ENCODE data around the gene SDR42E1.

Gene SDR42E1

GRCh38 chr16:82011199-82011641, at the start of gene SDR42E1:
Gene SDR42E1 (minus strand): TSS chr16:82011470. CDS start chr16:82000858, 10,612 bp downstream.
- DNase-seq (ENCODE audit: low read depth), result peak; percentile 45

DNA sequence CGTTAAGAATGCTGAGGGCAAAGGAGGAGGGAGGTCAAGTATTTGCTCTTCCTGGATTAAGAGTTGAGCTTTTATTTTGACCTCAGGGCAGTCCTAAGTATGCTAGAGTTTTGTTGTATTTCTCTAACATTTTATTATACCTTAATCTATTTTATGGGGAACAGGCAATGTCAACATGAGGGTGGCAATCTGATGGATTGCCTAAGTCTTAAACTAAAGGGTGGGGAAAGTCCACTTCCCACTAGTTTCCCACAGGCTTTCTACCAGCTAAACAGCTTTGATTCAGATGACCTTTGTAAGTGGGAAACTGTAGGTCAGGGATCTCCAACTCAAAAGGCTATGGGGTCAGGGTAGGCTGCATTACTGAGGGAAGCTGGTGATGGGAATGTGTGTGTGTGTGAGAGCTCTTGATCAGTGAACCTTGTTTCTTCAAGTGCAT, 48.7 kb upstream of the SDR42E1 start:
- DNase-seq (ENCODE audit: low read depth), result no peak

DNA sequence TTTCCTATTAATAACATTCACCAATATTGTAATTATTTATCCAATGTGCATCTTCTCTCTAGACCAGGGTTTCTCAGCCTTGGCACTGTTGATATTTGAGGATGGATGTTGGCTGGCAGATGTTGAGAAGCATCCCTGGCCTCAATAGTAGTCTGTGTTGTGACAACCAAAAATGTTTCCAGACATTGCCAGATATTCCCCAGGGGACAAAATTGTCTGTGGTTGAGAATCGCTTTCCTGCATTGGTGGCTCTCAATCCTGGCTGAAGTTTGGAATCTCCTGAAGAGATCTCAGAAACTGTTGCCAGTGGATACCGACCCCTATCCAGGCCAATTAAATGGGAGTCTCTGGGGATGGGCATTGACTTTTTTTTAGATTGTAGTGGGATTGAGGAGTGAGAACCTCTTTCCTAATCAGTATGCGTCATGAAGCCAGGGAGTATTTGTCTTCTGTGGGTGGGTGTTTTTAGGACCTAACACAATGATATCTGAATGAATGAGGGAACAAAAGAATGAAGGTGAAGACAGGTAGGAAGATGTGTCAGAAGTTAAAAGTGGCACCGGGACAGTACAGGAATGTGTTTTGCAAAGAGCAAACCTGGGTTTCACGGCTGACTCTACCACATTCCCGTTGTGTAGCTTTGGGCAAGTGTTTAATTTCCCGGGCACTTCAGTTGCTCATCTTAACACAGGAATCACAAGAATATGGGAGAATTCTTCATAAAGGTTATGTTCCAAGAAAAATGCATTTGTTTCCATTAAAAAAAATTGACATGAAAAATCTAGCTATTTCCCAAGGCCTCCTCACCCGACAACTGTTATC, 48.1 kb upstream of the SDR42E1 start:
- DNase-seq (ENCODE audit: low read depth), result no peak

- DNase-seq (ENCODE audit: low read depth), result no peak
These were observed 45.3 kb upstream of the SDR42E1 start for GRCh38 chr16:82056550-82056896.

DNA sequence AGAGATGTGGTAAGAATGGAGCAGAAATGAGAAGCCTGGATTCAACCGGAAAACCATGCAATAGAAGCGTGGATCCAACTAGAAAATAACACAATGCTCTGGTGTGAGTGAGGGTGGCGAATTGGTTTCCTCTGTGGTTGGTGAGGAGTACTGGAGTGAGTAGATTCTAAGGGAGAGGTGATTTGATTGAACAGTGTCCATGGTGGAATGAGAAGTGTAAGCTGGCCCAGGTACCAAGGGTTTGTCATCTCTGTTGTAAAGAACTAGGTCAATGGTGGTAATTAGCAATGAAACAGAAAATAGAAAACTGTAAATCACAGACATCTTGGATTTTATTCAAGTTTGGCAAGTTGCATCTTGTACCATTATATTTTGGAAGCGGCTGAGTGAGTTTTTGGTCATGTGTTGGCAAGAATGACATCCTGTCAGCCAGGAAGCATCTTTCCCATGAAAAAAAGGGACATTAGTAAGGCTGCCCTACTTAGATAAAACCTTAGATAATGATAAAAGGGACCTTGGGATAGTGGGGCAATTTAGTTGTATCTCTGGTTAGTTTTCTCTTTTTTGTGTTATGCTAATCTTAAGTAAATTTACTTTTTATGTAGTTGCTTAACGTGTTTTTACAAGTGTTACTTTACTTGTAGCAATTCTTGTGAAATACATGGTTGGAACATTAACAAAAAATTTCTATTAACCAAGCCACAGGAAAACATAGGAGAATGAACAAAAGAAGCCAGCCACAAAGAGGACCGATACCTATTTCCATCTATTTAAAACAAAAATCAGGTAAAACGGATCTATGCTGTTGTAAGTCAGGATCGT, 44.7 kb upstream of the SDR42E1 start:
- no peak for DNase-seq (ENCODE audit: low read depth)

DNA sequence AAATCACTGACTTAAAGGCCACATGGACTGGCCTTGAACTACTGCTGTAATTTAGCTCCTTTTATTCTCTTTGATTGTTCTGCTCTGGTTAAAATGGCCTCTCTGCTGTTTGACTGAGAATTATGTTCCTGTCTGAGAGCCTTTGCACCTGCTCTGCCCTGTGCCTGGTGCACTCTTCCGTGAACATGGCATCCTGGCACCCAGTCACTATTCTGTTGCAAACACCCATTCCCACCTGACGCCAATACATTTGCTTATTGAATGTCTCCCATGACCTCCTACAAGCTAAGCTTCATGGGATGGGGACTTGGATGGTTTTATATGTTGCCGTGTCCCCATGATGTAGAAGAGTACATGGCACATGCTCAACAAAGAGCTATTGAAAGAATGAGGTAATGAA, 43.8 kb upstream of the SDR42E1 start:
- DNase-seq (ENCODE audit: low read depth), result no peak

- DNase-seq (ENCODE audit: low read depth), result no peak
These were observed 40.4 kb upstream of the SDR42E1 start for GRCh38 chr16:82051656-82052055.

- DNase-seq (ENCODE audit: low read depth), result no peak
These were observed 39.7 kb upstream of the SDR42E1 start for GRCh38 chr16:82050909-82051357.

GRCh38 chr16:82050506-82050905, 39.2 kb upstream of the SDR42E1 start:
- no peak for DNase-seq (ENCODE audit: low read depth)

DNA sequence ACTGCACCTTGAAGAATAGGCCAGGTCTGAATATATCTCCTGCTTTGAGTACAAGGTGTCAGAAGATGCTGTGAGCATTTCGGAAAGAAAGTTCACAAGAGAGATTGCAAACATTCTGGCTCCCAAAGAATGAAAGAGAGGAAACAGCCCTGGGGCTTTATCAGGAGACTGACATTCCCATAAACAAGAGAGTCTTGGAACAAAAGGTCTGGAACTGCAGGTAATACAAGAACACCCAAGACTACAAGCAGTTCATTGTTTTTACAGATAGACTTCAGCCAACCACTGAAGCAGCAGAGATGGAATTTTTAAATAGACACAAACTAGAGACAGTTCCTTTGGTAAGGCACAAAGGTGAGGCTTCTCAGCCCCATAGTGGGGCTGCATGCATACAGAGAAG, 38.2 kb upstream of the SDR42E1 start:
- no peak for DNase-seq (ENCODE audit: low read depth)

DNA sequence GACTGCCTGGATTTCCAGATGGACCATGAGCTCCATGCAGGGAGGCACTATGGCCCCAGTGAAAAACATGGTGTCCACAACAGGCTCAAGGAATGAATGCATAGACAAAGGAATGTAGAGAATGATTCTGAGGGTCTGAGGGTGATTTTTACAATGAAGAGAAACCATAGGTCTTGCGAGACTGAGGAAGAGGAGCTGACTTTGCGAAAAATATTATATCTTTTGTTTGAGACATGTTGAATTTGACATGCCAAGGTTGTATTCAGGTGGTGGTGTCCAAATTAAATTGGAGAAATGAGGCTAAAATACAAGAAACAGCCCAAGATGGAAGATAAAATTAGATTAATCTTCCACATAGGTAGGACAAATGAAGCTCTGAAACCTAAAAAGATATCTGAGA, 36.5 kb upstream of the SDR42E1 start:
- no peak for DNase-seq (ENCODE audit: low read depth)

DNA sequence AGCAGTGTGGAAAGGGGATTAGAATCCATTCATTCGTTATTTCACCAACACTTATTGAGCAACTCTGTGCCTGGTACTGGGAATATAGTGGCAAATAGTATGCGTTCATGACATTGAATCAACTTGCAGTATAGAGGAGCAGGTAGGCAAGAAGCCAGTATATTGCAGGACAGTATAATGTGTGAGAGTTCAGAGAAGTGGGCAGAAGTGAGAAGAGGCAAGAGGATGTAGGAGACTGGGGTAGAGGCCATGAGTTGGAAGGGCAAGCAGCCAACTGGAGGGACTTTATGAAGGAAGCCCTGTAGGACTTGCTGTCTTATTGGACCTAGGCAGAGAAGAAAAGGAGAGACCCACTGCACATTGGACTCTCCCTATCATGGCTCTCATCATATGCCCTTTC, 36.1 kb upstream of the SDR42E1 start:
- DNase-seq (ENCODE audit: low read depth), result no peak

DNA sequence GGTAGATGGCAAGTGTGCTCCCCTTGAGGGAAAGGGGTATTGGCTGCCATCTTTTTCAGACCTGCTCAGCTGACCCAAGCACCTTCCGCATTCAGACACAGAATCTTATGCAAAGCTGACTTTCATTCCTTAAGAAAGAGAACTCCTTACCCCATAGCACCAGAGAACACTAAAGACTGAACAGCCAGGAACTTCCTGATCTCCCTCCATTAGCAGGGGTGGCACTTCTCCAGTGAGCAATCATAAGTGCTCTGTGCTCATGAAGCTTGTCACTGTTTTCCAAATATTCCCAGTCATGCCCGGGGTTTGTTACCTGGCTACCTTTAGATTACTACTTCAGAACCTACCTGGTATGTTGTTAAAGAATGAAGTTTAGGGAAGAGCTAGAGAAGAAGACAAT, 35.7 kb upstream of the SDR42E1 start:
- no peak for DNase-seq (ENCODE audit: low read depth)

DNA sequence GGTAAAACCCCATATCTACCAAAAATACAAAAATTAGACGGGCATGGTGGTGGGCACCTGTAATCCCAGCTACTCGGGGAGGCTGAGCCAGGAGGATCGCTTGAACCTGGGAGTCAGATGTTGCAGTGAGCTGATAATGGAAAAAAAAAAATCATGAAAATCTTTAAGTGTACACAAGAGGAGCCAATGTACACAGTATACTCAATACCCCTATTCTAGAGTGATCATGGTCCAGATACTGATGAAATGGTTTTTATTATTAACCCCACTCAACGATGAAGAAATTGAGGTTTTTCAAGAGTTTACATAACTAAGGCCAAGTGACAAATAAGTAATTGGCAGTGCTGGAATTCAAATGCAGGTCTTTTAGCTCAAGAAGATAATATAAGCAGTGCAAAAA, 35.3 kb upstream of the SDR42E1 start:
- DNase-seq (ENCODE audit: low read depth), result no peak

DNA sequence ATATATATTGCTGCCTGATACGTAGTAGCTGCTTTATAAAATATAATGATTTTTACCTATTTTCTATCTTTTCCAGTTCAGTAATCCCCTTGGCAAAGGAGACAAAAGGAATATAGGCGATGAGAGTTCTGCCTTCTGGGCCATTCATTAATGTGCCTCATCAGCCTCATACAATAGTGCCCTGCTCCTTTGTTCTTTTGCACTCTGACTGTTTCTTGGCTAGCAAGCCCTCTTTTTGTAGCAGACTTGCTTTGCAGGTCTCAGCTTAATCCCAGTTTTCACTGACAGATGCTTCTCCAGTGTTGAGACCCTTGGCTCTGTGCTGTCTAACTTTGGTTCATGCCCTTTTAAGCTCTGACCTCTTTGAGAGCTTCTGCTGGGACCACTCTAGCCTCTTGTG, 34.2 kb upstream of the SDR42E1 start:
- DNase-seq (ENCODE audit: low read depth), result no peak

DNA sequence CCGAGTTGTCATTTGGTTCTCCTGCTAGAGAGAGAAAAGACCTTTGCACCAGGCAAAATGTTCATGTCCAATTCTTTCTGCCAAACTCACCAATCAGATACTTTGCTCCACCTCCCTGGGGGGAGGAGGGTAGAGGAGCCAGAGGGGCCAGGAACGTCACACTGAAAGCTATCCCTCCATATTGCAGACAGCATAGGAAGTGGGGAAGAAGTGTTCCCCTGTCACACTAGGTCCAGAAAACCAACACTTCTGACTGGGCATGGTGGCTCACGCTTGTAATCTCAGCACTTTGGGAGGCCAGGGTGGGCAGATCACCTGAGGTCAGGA, 33.3 kb upstream of the SDR42E1 start:
- DNase-seq (ENCODE audit: low read depth), result no peak

DNA sequence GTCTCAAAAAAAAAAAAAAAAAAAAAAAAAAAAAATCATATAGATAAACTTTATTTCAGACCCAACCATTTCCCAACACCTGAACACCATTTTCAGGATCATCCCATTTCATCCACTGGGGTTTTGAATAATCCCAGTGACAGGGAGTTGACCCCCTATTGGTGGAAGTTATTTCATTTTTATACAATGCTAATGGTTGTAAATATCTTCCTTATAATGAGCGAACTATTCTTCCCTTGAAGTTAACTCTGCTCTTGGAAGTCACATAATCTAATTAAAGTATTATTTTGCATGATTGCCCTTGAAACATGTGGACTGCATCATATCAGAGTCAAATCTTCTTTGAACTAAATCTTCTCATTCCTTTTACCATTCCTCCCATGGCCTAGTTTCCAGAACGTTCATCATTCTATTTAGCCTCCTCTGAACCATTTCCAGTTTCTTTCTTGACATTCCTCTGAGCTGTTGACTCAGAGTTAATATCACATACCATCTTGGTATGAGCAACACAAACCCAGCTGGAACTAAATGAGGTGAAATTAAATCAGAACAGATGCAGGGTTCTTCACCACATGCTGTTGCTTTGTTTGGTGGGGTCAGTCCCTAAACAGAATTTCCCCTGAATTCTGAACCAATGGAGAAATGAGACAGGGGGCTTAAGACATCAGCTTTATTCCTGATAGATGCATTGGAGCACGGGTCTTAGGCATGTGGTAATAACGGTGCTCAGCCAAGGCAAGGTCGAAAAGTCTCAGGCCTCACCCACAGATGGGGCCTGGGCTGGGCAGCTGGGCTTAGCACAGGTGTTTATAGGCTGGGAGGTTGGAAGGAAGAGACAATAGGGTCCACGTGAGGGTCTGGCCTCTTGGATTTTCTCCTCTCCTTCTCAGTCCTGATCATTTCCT, 32.7 kb upstream of the SDR42E1 start:
- DNase-seq (ENCODE audit: low read depth), result no peak

DNA sequence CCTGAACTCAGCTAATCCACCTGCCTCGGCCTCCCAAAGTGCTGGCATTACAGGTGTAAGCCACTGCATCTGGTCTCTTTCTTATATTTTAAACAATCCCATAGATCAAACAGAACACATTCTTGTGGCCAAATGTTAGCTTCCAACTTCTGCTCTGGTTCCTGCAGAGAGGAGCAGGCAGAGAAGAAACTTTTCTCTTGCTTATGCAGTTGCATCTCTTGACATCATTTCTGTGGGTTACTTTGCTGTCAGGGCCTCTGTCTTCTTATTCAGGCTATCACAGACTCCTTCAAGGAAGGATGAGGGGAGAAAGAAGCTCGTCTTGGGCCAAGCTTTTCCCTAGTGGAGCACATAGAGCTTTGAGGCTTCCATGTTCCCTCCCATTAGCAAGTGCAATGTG, 31.6 kb upstream of the SDR42E1 start:
- DNase-seq (ENCODE audit: low read depth), result no peak

DNA sequence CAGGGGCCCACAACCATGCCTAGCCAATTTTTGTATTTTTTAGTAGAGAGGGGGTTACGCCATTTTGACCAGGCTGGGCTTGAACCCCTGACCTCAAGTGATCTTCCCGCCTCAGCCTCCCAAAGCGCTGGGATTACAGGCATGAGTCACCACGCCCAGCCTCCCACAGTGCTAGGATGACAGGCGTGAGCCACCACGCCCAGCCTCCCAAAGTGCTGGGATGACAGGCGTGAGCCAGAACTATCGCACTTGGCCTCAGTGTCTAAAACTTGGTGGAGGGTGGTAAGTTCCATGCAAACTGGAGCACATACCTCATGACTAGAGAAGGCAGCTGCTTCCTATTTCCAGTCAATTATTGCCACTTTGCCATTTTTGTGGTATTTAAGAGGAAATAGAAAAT, 30.9 kb upstream of the SDR42E1 start:
- no peak for DNase-seq (ENCODE audit: low read depth)

DNA sequence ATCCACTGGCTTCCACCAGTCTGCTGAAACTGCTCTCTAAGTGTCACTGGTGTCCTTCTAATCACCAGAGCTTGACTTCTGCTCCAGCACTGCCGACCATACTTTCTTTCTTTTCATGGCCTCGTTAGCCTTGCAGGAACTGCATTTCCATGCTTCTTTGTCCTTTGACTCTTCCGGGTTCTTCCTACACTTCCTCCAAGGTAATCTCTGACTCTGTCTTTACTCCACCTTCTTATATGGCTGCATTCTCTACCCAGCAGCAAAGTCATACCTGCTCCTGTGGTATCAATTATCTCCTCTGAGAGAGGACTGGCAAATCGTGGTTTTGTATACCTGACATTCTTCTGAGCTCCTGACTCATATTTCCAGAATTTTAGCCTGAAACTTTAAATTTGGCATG, 30.3 kb upstream of the SDR42E1 start:
- DNase-seq (ENCODE audit: low read depth), result no peak

DNA sequence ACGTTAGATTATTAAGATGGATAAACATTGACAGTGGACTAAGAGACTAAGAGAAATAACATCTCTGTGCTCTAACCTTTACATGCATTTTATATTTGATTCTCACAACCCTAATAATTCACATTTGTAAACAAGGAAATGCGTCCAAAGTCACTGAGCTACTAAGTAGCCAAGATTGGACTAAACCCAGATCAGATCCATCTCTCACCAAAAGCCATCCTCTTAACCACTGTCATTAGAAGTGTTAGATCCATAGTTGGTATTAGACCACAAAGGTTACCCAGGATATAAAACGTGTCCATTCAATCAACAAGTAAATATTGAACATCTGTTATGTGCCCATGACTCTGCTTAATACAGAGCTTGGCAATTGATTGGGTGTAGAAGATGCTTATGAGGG, 29.0 kb upstream of the SDR42E1 start:
- no peak for DNase-seq (ENCODE audit: low read depth)

GRCh38 chr16:82037666-82038065, 26.4 kb upstream of the SDR42E1 start:
- no peak for DNase-seq (ENCODE audit: low read depth)

Data from stimulated activated CD8-positive, alpha-beta memory T cell treated with anti-CD3 and anti-CD28 coated beads, Interleukin-12 subunit alpha, Interleukin-12 subunit beta, amount 100 ng/mL, for 1 hour (primary cell).